CD4-positive, alpha-beta memory T cell (primary cell): ENCODE data around the gene DAG1. TPM values are rescaled to one million over a fixed set of nuclear protein-coding genes. Genes with fewer than 3 reads are reported as not detected.

Experiments
- CTCF ChIA-PET: fragments of 350-600 bp; sonication (Branson Sonifier 250); formaldehyde crosslinking; loops from one replicate; lab custom pipeline; 2021; ENCODE audit warnings: inconsistent platforms; ENCODE audit not compliant: partially characterized antibody; lab: Charles Lee
- POLR2A ChIA-PET: fragments of 350-600 bp; sonication (Branson Sonifier 250); formaldehyde crosslinking; loops from one replicate; lab custom pipeline; 2021; ENCODE audit not compliant: partially characterized antibody; lab: Charles Lee
- DNase-seq, 5 donors: peaks; one replicate each; pipeline versions ENCODE4 v3.0.0 to v3.0.0-alpha.2; 2020 to 2022; ENCODE audit warnings: mixed read lengths in 1 of 5
- H3K27ac ChIP-seq: one replicate; pipeline ENCODE4 v1.7.0; 2013; ENCODE audit warnings: low read depth, low read length
- H3K27me3 ChIP-seq: 2 replicates; pipeline ENCODE4 v1.7.0; 2013; ENCODE audit warnings: mild to moderate bottlenecking, low read length, moderate library complexity; ENCODE audit not compliant: insufficient read depth
- H3K36me3 ChIP-seq: 2 replicates; pipeline ENCODE4 v1.7.0; 2013; ENCODE audit warnings: mild to moderate bottlenecking, low read length, moderate library complexity; ENCODE audit not compliant: insufficient read depth
- H3K4me1 ChIP-seq: 2 replicates; pipeline ENCODE4 v1.7.0; 2013; ENCODE audit warnings: mild to moderate bottlenecking, low read length, moderate library complexity; ENCODE audit not compliant: insufficient read depth
- H3K4me3 ChIP-seq, 2 donors: one replicate each; pipeline ENCODE4 v1.7.0; 2013; ENCODE audit warnings: low read length in 2 of 2, mild to moderate bottlenecking in 1 of 2
- H3K9me3 ChIP-seq, 2 donors: one replicate each; pipeline ENCODE4 v1.7.0; 2013; ENCODE audit warnings: low read length in 2 of 2, control low read depth in 1 of 2; ENCODE audit not compliant: control insufficient read depth in 1 of 2
- H3K27ac Mint-ChIP-seq, 7 donors: one replicate each; pipeline ENCODE4 v1.8.0; 2020 to 2021; ENCODE audit warnings: mixed read lengths in 7 of 7, mild to moderate bottlenecking in 6 of 7, inconsistent platforms in 3 of 7, moderate library complexity in 3 of 7
- H3K27me3 Mint-ChIP-seq, 2 donors: one replicate each; pipeline ENCODE4 v1.8.0; 2020 to 2021; ENCODE audit warnings: mixed read lengths in 2 of 2
- H3K36me3 Mint-ChIP-seq, 2 donors: one replicate each; pipeline ENCODE4 v1.8.0; 2020 to 2021; ENCODE audit warnings: mixed read lengths in 2 of 2, inconsistent platforms in 1 of 2, mild to moderate bottlenecking in 1 of 2
- H3K4me1 Mint-ChIP-seq, 4 donors: one replicate each; pipeline ENCODE4 v1.8.0; 2020 to 2021; ENCODE audit warnings: mixed read lengths in 4 of 4, mild to moderate bottlenecking in 1 of 4
- H3K4me3 Mint-ChIP-seq, 8 donors: one replicate each; pipeline ENCODE4 v1.8.0; 2020 to 2021; ENCODE audit warnings: mixed read lengths in 8 of 8, mild to moderate bottlenecking in 7 of 8, moderate library complexity in 6 of 8, inconsistent platforms in 3 of 8
- H3K9me3 Mint-ChIP-seq, 8 donors: one replicate each; pipeline ENCODE4 v1.8.0; 2020 to 2021; ENCODE audit warnings: mixed read lengths in 8 of 8, mild to moderate bottlenecking in 5 of 8, inconsistent platforms in 3 of 8, moderate library complexity in 1 of 8
- intact Hi-C: fragments of 100-400 bp; cut with micrococcal nuclease; formaldehyde crosslinking; loops from one replicate; pipeline ENCODE4 v1.15.1; 2023
- polyA plus RNA-seq, 2 donors: library from polyadenylated mRNA; unstranded; fragments of 300-500 nt; fragmentation: Illumina TruSeq; gene quantifications; one replicate each; pipeline ENCODE4 v1.2.3, GENCODE V29; 2021
- total RNA-seq, 2 experiments: library from RNA; stranded (reverse); gene quantifications; one replicate each; pipeline ENCODE4 v1.2.3, GENCODE V29; 2021

Gene DAG1
- total and polyA plus RNA-seq, 4 experiments from 2014 or later = 2.7 to 18.0 (median 10.2) TPM

DNA sequence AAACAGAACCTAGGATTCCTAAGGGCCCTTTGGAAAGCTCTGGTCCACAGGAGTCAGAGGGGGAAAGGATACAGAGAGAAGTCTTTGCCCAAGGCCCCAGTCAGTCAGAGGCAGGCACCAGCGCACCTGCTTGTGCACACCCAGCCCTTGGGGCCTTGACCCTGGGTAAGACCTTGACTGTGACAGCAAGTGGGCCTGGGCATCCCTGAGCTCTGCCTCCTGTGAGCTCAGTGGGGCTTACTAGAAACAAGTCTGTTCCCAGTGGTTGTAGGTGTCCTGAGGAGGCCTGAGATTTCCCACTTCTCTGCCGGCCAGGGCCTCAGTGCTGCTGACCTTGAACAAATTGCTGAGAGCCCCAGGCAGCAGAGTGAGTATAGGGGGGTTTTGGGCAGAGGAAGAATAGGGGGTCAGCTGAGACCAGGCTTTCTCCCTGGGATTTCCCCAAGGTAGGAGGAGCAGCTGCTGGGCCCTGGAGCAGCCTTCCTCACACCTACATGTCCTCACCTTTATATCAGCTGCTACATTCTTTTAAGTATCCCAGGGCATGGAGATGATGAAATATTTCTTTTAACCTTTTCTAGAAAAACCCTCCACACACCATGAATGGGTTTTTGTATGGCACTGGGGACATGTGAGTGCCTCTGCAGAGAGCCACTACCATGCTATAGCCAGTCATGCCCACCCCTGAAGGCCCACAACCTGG lies 9.7 kb upstream of the DAG1 start:
- Mint-ChIP-seq H3K9me3 (no peaks in the 10 kb centered on the region), H3K27ac (no peak overlapping the region), H3K27me3 (peaks cover 0 to 3% of the 10 kb centered on the region in 2 donors), H3K4me1 (no peaks in the 10 kb centered on the region), H3K36me3 (no peaks in the 10 kb centered on the region), H3K4me3 (no peak overlapping the region)
- ChIA-PET CTCF (interaction anchor here (1.1 kb wide), 1 partner anchor 11 kb away, joined by 4 read pairs; no protein-coding TSS in a partner anchor), POLR2A (interaction anchor here (0.6 to 1.9 kb wide), 3 partner anchors 10 to 120 kb away, joined by 3 to 6 read pairs (median 4); partner anchors contain the start of genes DAG1 and USP4)
- H3K9me3 ChIP-seq = no peaks in the 10 kb centered on the region
- no peaks in the 10 kb centered on the region for H3K4me1 ChIP-seq
- H3K4me3 ChIP-seq = no peak overlapping the region
- no peaks in the 10 kb centered on the region for H3K36me3 ChIP-seq
- DNase-seq = no peak
- no peaks in the 10 kb centered on the region for H3K27me3 ChIP-seq
- intact Hi-C loops = no loop called here
- no peak overlapping the region for H3K27ac ChIP-seq

DNA sequence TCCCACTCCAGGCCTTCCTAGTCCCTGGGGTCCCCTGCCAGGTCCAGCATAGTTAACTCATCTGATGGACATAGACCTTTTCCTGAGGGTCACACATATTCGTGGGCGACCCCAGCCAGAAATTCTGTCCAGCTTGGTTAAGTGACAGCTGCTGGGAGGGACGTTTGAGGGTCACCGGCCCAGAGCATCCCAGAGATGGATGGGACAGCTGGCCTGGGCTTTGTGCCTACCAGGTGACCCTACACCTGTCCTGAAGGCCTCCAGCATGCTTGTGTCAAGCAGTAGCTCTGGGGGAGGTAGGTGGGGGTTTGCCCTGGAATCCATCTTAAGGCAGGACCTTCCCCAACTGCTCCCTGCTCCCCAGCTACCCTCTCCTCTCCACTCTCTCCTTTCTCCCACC lies 9.1 kb upstream of the DAG1 start:
- Mint-ChIP-seq H3K4me1 (no peaks in the 10 kb centered on the region), H3K9me3 (no peaks in the 10 kb centered on the region), H3K36me3 (no peaks in the 10 kb centered on the region), H3K27me3 (peaks cover 0 to 3% of the 10 kb centered on the region in 2 donors), H3K27ac (peak overlapping the region in 1 of 7 donors; percentile 25), H3K4me3 (no peak overlapping the region)
- ChIA-PET CTCF (interaction anchor here (1.1 kb wide), 1 partner anchor 11 kb away, joined by 4 read pairs; no protein-coding TSS in a partner anchor), POLR2A (interaction anchor here (0.6 to 1.9 kb wide), 3 partner anchors 9 to 121 kb away, joined by 3 to 6 read pairs (median 4); partner anchors contain the start of genes DAG1 and USP4)
- H3K4me1 ChIP-seq = no peaks in the 10 kb centered on the region
- no peaks in the 10 kb centered on the region for H3K27me3 ChIP-seq
- H3K27ac ChIP-seq = no peak overlapping the region
- H3K4me3 ChIP-seq = no peak overlapping the region
- no peak for DNase-seq
- intact Hi-C loops = no loop called here
- H3K9me3 ChIP-seq = no peaks in the 10 kb centered on the region
- H3K36me3 ChIP-seq = no peaks in the 10 kb centered on the region

DNA sequence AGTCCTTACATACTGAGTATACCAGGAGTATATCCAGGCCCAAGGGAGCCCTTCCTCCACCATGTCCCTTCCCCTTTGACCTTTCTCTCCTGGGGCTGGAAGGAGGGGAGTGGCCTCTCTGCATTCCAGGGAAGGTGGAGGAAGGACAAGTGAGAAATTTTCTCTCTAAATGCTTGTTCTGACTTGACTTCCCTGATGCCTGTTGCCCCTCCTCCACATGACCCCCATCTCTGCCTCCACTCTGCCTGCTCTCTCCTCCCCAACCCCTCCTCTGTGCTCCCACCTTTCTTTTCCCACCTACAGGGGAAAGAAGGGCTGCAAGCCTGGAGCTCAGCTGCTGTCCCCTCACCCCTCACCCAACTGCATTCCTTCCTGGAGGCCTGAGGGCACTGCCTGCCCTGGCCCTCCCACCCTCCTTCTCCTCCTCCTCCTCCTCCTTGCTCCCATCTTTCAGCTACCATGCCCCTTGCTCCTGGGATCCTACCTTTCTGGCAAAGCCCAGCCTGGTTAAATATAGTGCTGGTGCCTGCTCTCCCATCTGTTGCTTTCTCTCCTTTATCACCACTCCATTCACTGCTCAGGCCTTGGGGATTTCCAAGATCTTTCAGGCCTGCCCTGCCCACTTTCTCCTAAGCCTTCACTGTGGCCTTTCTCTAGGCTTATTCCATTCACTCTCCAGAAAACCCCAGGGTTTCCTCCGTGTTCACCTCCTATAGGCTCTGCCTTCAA lies 8.5 kb upstream of the DAG1 start:
- Histone ChIP-seq H3K4me1 (no peaks in the 10 kb centered on the region), H3K27me3 (no peaks in the 10 kb centered on the region), H3K27ac (no peak overlapping the region), H3K4me3 (no peak overlapping the region), H3K36me3 (no peaks in the 10 kb centered on the region), H3K9me3 (no peaks in the 10 kb centered on the region)
- H3K36me3 Mint-ChIP-seq = no peaks in the 10 kb centered on the region
- H3K27ac Mint-ChIP-seq = peak overlapping the region in 2 of 7 donors; percentile 15 to 69
- H3K9me3 Mint-ChIP-seq = no peaks in the 10 kb centered on the region
- peaks cover 0 to 3% of the 10 kb centered on the region in 2 donors for H3K27me3 Mint-ChIP-seq
- DNase-seq = no peak
- H3K4me1 Mint-ChIP-seq = no peaks in the 10 kb centered on the region
- POLR2A ChIA-PET = interaction anchor here (1.7 to 1.9 kb wide), 2 partner anchors 8 to 122 kb away, joined by 4 to 6 read pairs; partner anchors contain the start of genes DAG1 and USP4
- no peak overlapping the region for H3K4me3 Mint-ChIP-seq
- CTCF ChIA-PET = no interaction called here
- intact Hi-C loops = no loop called here

DNA sequence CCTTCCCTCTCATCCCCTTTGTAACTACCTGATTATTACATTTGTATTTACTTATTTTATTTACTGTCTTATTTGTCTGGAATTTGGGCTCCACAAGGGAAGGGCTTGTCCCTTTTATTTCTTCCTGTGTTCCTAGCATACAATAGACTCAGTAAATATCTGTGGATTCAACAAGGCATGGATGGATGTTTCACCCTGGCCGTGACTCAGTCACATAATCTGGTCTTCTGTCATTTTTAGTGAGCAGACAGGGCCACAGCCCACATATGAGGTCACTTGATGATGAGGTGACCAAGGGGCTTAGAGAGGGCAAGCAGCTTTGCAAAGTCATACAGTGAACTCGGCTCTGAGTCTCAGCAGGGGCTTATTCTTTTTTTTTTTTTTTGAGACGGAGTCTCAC lies 7.8 kb upstream of the DAG1 start:
- POLR2A ChIA-PET = no interaction called here
- Histone ChIP-seq H3K9me3 (no peaks in the 10 kb centered on the region), H3K27me3 (no peaks in the 10 kb centered on the region), H3K27ac (no peak overlapping the region), H3K4me1 (no peaks in the 10 kb centered on the region), H3K4me3 (no peak overlapping the region), H3K36me3 (no peaks in the 10 kb centered on the region)
- Mint-ChIP-seq H3K9me3 (no peaks in the 10 kb centered on the region), H3K4me3 (no peak overlapping the region), H3K36me3 (no peaks in the 10 kb centered on the region), H3K27me3 (peaks cover 0 to 3% of the 10 kb centered on the region in 2 donors), H3K27ac (no peak overlapping the region), H3K4me1 (no peaks in the 10 kb centered on the region)
- intact Hi-C loops = no loop called here
- CTCF ChIA-PET = interaction anchor here (0.7 kb wide), 1 partner anchor 368 kb away, joined by 3 read pairs; the partner anchor contains the start of gene QRICH1
- no peak for DNase-seq

DNA sequence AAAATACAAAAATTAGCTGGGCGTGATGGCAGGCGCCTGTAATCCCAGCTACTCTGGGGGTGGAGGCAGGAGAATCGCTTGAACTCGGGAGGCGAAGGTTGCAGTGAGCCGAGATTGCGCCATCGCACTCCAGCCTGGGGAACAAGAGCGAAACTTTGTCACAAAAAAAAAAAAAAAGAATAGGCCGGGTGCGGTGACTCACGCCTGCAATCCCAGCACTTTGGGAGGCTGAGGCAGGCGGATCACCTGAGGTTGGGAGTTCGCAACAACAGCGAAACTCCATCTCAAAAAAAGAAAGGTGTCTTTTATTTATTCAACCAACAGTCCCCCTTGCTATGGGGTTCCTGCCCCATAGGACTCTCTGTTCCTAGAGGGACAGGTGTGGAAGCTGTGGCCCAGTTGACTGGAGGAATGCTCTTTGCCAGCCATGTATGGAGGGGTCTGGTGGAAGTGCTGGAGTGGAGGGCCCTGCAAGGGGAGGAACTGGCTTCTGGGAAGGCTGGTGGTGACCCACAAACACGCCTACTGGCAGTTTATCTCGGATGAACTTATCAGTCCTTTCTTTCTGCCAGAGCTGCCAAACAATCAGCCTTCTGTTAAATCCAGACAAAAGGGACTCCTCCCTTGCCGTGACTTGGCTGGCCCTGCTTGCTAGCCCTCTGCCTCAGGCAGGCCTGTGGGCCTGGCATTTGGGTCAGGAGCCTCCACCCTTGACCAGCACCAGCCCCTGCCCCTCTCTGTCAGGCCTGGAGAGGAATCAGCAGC lies 4.6 kb upstream of the DAG1 start:
- POLR2A ChIA-PET = no interaction called here
- Histone ChIP-seq H3K4me3 (no peak overlapping the region), H3K9me3 (no peaks in the 10 kb centered on the region), H3K27ac (no peak overlapping the region), H3K36me3 (no peaks in the 10 kb centered on the region), H3K4me1 (peaks cover 8% of the 10 kb centered on the region), H3K27me3 (no peaks in the 10 kb centered on the region)
- Mint-ChIP-seq H3K27ac (peak overlapping the region in 2 of 7 donors; percentile 43 to 66), H3K4me3 (no peak overlapping the region), H3K27me3 (no peaks in the 10 kb centered on the region), H3K36me3 (no peaks in the 10 kb centered on the region), H3K9me3 (no peaks in the 10 kb centered on the region), H3K4me1 (peaks cover 0 to 10% (median 5%) of the 10 kb centered on the region in 4 donors)
- intact Hi-C loops = no loop called here
- DNase-seq = no peak
- CTCF ChIA-PET = interaction anchor here (0.7 to 2.6 kb wide), 2 partner anchors 16 to 108 kb away, joined by 5 to 12 read pairs; no protein-coding TSS in a partner anchor

DNA sequence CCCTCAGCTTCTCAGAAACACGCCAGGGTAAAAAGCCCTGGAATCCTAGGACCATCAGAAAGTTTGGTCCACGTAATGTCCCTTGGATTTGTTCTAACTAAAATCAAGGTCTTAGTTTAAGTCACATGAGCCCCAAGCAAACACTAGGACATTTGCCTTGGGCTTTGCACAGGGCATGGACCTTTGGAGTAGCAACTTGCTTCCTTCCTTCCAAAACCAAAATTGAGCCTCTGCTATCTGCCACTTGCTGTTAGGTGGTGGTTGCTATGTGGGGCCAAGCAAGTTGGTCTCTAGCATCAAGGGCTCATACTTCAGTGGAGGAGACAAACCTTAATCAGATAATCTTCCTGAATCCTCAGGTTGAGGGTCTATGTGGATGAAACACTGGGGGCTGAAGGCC lies 4.0 kb upstream of the DAG1 start:
- Histone ChIP-seq H3K9me3 (no peaks in the 10 kb centered on the region), H3K4me1 (peaks cover 13% of the 10 kb centered on the region), H3K27ac (no peak overlapping the region), H3K36me3 (no peaks in the 10 kb centered on the region), H3K27me3 (no peaks in the 10 kb centered on the region), H3K4me3 (no peak overlapping the region)
- Mint-ChIP-seq H3K4me3 (no peak overlapping the region), H3K9me3 (no peaks in the 10 kb centered on the region), H3K4me1 (peaks cover 3 to 14% (median 9%) of the 10 kb centered on the region in 4 donors), H3K27me3 (no peaks in the 10 kb centered on the region), H3K27ac (no peak overlapping the region), H3K36me3 (no peaks in the 10 kb centered on the region)
- intact Hi-C loops = no loop called here
- CTCF ChIA-PET = no interaction called here
- POLR2A ChIA-PET = no interaction called here
- DNase-seq = no peak
